HG03442 (cell line): ENCODE measurements around the gene CDK19.

Experiments
- ATAC-seq: cut with Tn5 transposase; IDR thresholded peaks from one replicate; pipeline ENCODE4 v1.9.1; 2021; ENCODE audit warnings: mild to moderate bottlenecking, moderate library complexity; ENCODE audit not compliant: unreplicated experiment

The CDK19 gene

GRCh38 chr6:110708295-110708950, 106.8 kb downstream of the CDK19 start:
- no peak for ATAC-seq

- no peak for ATAC-seq
Measured at GRCh38 chr6:110705543-110705942, 109.7 kb downstream of the CDK19 start.

DNA sequence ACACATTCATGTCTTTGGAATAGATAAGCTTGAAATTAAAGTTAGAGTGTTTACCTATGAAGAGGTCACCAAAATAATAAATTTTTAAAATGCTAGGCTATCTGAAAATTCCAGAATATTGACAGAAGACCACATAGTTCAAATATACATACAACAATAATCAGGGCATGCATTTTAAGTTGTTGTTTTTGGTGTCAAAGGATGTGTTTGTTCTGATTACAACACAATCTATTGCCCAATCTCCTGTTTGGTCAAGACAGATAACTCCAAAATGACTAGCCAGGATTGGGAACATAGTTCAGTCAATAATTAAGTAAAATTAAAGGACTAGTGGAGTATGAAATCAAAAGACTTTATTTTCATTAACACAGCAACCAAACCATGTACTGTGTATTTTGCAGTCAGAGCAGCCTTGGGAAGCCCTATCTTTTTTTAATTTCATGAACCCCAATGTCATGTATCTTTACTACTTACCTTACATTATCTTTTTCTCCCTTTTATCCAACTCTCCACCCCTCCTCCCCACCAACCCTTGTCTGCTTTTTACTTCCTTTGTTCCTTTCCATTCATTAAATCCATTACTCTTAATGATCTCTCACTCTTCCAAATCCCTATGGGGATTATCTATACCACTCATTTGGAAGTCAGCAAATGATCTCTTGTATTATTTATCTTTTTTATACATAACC, 111.2 kb downstream of the CDK19 start:
- no peak for ATAC-seq

- peak; percentile 58 for ATAC-seq
Measured at GRCh38 chr6:110703010-110703905, 112.0 kb downstream of the CDK19 start.

GRCh38 chr6:110699780-110700179, 115.5 kb downstream of the CDK19 start:
- no peak for ATAC-seq

DNA sequence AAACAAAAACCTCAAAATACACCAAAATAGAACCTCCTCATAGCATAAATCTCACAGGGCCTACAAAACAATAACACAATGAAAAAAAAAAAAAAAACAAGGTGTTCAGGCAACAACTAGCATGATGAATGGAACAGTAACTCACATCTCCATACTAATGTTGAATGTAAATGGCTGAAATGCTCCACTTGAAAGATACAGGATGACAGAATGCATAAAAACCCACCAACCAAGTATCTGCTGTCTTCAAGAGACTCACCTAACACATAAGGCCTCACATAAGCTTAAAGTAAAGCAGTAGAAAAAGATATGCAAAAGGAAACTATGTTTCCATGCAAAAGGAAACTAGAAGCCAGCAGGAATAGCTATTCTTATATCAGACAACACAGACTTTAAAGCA, 121.3 kb downstream of the CDK19 start:
- ATAC-seq: no peak

GRCh38 chr6:110693296-110693695, 122.0 kb downstream of the CDK19 start:
- no peak for ATAC-seq

DNA sequence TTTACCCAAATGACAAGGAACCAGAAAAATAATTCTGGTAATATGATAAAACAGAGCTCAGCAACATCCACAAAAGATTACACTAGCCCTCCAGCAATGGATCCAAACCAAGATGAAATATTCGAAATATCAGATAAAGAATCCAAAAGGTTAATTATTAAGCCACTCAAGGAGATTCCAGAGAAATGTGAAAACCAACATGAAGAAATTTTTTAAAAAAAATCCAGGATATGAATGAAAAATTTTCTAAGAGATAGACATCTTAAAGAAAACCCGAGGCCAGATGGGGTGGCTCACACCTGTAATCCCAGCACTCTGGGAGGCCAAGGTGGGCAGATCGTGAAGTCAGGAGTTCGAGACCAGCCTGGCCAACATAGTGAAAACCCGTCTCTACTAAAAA, 124.4 kb downstream of the CDK19 start:
- no peak for ATAC-seq

DNA sequence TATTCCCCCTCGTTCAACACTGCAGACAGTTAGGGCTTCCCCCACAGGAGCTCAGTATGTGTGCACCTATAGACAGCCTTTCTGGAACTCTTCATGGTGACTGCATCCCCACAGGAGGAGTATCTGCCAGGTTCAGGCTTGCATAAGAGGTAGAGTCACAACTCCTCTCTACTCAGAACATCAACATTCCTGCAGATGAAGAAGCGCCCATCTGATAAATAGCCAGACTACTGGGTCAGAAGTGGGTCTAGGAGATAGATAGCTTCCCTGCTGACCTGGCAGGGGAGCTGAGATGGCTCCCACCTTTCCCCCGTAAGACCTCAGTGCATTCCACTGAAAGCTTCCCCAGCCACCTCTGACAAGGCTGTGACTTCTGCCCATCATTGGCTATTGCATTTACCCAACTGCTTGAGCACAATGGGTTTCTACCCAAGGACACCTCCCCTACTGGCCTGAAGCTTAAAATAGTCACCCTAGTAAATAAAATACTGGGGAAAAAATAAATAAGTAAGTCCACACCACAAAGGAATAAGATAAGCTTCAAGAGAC, 125.1 kb downstream of the CDK19 start:
- ATAC-seq: no peak

GRCh38 chr6:110689275-110689935, 125.9 kb downstream of the CDK19 start:
- no peak for ATAC-seq

- ATAC-seq: no peak
Measured at GRCh38 chr6:110688661-110689268, 126.5 kb downstream of the CDK19 start.

GRCh38 chr6:110687326-110687725, 127.9 kb downstream of the CDK19 start:
- ATAC-seq: no peak

GRCh38 chr6:110683241-110683640, 132.0 kb downstream of the CDK19 start:
- ATAC-seq: no peak

- ATAC-seq: peak; percentile 95
Measured at GRCh38 chr6:110682460-110682853, 132.8 kb downstream of the CDK19 start.

- no peak for ATAC-seq
Measured at GRCh38 chr6:110681543-110682459, 133.5 kb downstream of the CDK19 start.

GRCh38 chr6:110676396-110676795, 138.9 kb downstream of the CDK19 start:
- ATAC-seq: no peak

GRCh38 chr6:110674096-110674495, 141.2 kb downstream of the CDK19 start:
- no peak for ATAC-seq

- no peak for ATAC-seq
Measured at GRCh38 chr6:110672122-110672521, 143.1 kb downstream of the CDK19 start.

DNA sequence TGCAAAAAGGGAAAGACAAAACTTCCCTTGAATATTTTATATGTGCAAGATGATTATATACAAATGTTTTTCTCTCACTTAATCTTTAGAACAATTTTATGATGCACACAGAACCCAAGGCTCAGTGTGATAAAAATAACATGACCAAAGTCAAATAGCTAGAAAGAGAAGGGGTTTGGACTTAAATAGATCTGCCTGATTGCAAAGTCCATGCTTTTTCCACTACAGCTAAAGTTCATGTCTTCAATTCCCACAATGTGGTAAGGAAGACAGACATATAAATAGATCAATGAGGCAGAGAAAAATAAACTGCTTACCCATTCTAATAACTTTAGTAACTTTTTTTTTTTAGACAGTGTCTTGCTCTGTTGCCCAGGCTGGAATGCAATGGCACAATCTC, 143.8 kb downstream of the CDK19 start:
- ATAC-seq: no peak
